OCI-LY1 (cell line): ENCODE results near the gene OR3A3.
"Not testable (repeated sequence)": the region's sequence is repeated elsewhere in the genome, so short reads cannot be mapped to it uniquely, and the experiment has no call there.

Experiments
- EZH2 ChIP-seq: fragments of 200-600 bp; sonication (generic), shearing (Covaris generic); IDR thresholded peaks from 2 replicates; pipeline ENCODE4 v1.8.0; 2017; ENCODE audit warnings: borderline replicate concordance, mixed run types, mild to moderate bottlenecking, antibody characterized with exemption, low read length, moderate library complexity, mixed read lengths
- TF ChIP-seq, protein P1 (sequence below): fragments of 200-600 bp; sonication (generic), shearing (Covaris generic); IDR thresholded peaks from 2 replicates; pipeline ENCODE4 v1.5.1; 2017; ENCODE audit warnings: mild to moderate bottlenecking, antibody characterized with exemption, low read length, moderate library complexity, mixed read lengths

DNA sequence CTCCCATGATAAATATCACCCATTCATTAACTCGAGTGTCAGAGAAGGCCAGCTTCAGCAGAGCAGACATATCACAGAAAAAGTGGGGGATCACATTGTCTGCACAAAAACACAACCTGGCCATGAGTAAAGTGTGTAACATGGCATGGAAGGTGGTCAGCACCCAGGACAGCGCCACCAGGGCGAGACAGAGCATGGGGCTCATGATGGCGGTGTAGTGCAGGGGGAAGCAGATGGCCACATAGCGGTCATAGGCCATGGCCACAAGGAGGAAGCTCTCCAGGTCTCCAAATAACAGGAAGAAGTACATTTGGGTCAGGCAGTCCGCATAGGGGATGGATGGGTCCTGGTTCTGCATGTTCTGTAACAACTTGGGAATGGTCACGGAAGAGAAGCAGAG, 13.4 kb upstream of the OR3A3 start:
- TF ChIP-seq, protein P1, sequence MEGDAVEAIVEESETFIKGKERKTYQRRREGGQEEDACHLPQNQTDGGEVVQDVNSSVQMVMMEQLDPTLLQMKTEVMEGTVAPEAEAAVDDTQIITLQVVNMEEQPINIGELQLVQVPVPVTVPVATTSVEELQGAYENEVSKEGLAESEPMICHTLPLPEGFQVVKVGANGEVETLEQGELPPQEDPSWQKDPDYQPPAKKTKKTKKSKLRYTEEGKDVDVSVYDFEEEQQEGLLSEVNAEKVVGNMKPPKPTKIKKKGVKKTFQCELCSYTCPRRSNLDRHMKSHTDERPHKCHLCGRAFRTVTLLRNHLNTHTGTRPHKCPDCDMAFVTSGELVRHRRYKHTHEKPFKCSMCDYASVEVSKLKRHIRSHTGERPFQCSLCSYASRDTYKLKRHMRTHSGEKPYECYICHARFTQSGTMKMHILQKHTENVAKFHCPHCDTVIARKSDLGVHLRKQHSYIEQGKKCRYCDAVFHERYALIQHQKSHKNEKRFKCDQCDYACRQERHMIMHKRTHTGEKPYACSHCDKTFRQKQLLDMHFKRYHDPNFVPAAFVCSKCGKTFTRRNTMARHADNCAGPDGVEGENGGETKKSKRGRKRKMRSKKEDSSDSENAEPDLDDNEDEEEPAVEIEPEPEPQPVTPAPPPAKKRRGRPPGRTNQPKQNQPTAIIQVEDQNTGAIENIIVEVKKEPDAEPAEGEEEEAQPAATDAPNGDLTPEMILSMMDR = not testable (repeated sequence)
- not testable (repeated sequence) for TF ChIP-seq EZH2
